Activated naive CD4-positive, alpha-beta T cell (primary cell): ENCODE measurements around the gene TTC39C.
"Not testable (repeated sequence)": the region's sequence is repeated elsewhere in the genome, so short reads cannot be mapped to it uniquely, and the experiment has no call there.

Experiments
- DNase-seq, 4 experiments: peaks; one replicate each; lab custom pipeline; 2025; lab: John Stamatoyannopoulos, UW

Gene TTC39C

GRCh38 chr18:24130494-24130893 is 115.9 kb downstream of the TTC39C start:
- DNase-seq: no peak

GRCh38 chr18:24136967-24137373 is 122.4 kb downstream of the TTC39C start:
- DNase-seq: no peak

GRCh38 chr18:24138409-24138788 is 123.8 kb downstream of the TTC39C start:
- DNase-seq: no peak

- DNase-seq: peak; percentile 22 to 66 (median 38)
These were observed 124.4 kb downstream of the TTC39C start, which contains the start of gene CABYR for GRCh38 chr18:24138789-24139616. Gene CABYR, plus strand, starts transcription at chr18:24139062. Its CDS starts 4,053 bp downstream, at chr18:24143115.

- DNase-seq: no peak
These were observed 126.1 kb downstream of the TTC39C start for GRCh38 chr18:24140697-24141096.

- DNase-seq: no peak
These were observed 127.8 kb downstream of the TTC39C start for GRCh38 chr18:24142376-24142775.

- not testable (repeated sequence) for DNase-seq
These were observed 135.0 kb downstream of the TTC39C start for GRCh38 chr18:24149591-24149990.

GRCh38 chr18:24153397-24153796 is 138.8 kb downstream of the TTC39C start:
- DNase-seq: no peak

- no peak for DNase-seq
These were observed 143.3 kb downstream of the TTC39C start for GRCh38 chr18:24157855-24158254.

- DNase-seq: no peak
These were observed 145.5 kb downstream of the TTC39C start for GRCh38 chr18:24160086-24160485.

GRCh38 chr18:24161304-24161703 is 146.8 kb downstream of the TTC39C start:
- DNase-seq: no peak

- no peak for DNase-seq
These were observed 153.9 kb downstream of the TTC39C start for GRCh38 chr18:24168496-24168895.

- DNase-seq: no peak
These were observed 155.8 kb downstream of the TTC39C start for GRCh38 chr18:24170360-24170759.

- DNase-seq: no peak
These were observed 159.4 kb downstream of the TTC39C start for GRCh38 chr18:24173997-24174396.

GRCh38 chr18:24176727-24177416 is 162.3 kb downstream of the TTC39C start:
- DNase-seq: peak in 1 of 4 experiments; percentile 2

GRCh38 chr18:24177499-24178133 is 163.1 kb downstream of the TTC39C start:
- DNase-seq: no peak

- no peak for DNase-seq
These were observed 165.5 kb downstream of the TTC39C start for GRCh38 chr18:24180048-24180447.

GRCh38 chr18:24181806-24182205 is 167.3 kb downstream of the TTC39C start:
- DNase-seq: no peak
